LNCaP clone FGC (cell line): ENCODE measurements around the gene TRHDE.

Source experiments
- DNase-seq: peaks from one replicate; pipeline ENCODE4 v3.0.0-alpha.2; 2011; ENCODE audit warnings: low read depth
- H3K4me3 ChIP-seq: 2 replicates; pipeline ENCODE4 v1.5.1; 2011; ENCODE audit warnings: mild to moderate bottlenecking, low read depth, low read length, control low read depth
- TF ChIP-seq, protein P1 (sequence below): IDR thresholded peaks from 2 replicates; pipeline ENCODE4 v1.5.1; 2012; ENCODE audit warnings: mild to moderate bottlenecking; ENCODE audit not compliant: control insufficient read depth, insufficient read depth; ENCODE audit errors: extremely low read depth

Gene TRHDE, protein sequence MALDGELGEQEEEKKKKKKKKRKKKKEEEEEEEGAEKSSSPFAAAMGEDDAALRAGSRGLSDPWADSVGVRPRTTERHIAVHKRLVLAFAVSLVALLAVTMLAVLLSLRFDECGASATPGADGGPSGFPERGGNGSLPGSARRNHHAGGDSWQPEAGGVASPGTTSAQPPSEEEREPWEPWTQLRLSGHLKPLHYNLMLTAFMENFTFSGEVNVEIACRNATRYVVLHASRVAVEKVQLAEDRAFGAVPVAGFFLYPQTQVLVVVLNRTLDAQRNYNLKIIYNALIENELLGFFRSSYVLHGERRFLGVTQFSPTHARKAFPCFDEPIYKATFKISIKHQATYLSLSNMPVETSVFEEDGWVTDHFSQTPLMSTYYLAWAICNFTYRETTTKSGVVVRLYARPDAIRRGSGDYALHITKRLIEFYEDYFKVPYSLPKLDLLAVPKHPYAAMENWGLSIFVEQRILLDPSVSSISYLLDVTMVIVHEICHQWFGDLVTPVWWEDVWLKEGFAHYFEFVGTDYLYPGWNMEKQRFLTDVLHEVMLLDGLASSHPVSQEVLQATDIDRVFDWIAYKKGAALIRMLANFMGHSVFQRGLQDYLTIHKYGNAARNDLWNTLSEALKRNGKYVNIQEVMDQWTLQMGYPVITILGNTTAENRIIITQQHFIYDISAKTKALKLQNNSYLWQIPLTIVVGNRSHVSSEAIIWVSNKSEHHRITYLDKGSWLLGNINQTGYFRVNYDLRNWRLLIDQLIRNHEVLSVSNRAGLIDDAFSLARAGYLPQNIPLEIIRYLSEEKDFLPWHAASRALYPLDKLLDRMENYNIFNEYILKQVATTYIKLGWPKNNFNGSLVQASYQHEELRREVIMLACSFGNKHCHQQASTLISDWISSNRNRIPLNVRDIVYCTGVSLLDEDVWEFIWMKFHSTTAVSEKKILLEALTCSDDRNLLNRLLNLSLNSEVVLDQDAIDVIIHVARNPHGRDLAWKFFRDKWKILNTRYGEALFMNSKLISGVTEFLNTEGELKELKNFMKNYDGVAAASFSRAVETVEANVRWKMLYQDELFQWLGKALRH

DNA sequence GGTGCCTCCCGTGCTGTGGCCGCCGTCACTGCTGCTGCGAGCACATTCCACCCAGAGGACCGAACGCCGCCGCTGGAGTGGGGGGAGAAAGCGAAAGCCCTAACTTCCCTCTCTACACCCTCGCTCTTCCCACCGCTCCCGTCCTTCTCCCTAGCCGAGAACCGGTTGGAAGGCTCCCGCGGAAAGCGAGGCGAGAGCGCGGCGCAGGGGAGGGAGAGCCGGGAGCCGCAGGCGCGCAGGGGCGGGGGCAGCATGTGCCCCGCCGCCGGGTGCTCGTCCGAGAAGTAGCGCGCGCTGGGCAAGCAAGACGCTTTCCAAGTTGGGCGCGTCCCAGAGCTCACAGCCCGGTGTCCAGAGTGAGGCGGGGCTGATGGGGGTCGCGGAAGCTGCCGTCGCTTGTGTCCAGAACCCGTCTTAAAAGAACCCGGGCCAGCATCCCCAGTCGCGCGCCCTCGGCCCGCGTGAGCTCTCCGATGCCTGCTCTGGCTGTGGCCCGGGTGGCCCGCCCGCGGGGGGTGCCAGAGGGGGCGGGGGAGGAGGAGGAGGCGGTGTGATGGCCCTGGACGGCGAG is at the start of gene TRHDE:
Gene TRHDE (plus strand): TSS at position 280 of the 571 bp plus-strand sequence. CDS start 274 bp downstream, at position 554.
- H3K4me3 ChIP-seq = peak within 1 kb of the TSS; percentile 49
- TF ChIP-seq, protein P1, sequence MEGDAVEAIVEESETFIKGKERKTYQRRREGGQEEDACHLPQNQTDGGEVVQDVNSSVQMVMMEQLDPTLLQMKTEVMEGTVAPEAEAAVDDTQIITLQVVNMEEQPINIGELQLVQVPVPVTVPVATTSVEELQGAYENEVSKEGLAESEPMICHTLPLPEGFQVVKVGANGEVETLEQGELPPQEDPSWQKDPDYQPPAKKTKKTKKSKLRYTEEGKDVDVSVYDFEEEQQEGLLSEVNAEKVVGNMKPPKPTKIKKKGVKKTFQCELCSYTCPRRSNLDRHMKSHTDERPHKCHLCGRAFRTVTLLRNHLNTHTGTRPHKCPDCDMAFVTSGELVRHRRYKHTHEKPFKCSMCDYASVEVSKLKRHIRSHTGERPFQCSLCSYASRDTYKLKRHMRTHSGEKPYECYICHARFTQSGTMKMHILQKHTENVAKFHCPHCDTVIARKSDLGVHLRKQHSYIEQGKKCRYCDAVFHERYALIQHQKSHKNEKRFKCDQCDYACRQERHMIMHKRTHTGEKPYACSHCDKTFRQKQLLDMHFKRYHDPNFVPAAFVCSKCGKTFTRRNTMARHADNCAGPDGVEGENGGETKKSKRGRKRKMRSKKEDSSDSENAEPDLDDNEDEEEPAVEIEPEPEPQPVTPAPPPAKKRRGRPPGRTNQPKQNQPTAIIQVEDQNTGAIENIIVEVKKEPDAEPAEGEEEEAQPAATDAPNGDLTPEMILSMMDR = no peak
- DNase-seq = no peak

DNA sequence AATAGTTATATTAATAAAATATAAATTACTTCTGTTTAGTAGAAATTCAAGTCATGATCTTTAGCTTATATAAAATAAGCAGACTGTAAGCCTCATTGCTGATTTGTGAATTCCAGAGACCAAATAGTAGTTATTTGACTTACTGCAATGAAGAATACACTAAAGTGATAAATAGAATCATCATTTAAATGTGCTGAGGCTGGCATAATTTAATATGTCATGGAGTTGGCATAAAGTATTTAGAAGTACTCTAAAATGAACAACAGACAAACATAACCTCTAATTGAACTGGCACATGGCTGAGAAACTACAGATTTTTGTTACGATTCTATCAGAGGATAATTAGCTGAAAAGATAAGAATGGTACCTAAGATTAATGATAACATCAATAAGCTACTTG is 45.7 kb upstream of the TRHDE start:
- H3K4me3 ChIP-seq = no peak overlapping the region
- TF ChIP-seq, protein P1 = no peak
- DNase-seq = no peak

GRCh38 chr12:72228424-72228823 is 43.7 kb upstream of the TRHDE start:
- H3K4me3 ChIP-seq = no peak overlapping the region
- TF ChIP-seq, protein P1 = no peak
- DNase-seq = no peak

GRCh38 chr12:72230589-72230988 is 41.6 kb upstream of the TRHDE start:
- DNase-seq = no peak
- TF ChIP-seq, protein P1 = no peak
- H3K4me3 ChIP-seq = no peak overlapping the region

- TF ChIP-seq, protein P1 = no peak
- DNase-seq = no peak
- no peak overlapping the region for H3K4me3 ChIP-seq
Measured at GRCh38 chr12:72234886-72235285, 37.3 kb upstream of the TRHDE start.

DNA sequence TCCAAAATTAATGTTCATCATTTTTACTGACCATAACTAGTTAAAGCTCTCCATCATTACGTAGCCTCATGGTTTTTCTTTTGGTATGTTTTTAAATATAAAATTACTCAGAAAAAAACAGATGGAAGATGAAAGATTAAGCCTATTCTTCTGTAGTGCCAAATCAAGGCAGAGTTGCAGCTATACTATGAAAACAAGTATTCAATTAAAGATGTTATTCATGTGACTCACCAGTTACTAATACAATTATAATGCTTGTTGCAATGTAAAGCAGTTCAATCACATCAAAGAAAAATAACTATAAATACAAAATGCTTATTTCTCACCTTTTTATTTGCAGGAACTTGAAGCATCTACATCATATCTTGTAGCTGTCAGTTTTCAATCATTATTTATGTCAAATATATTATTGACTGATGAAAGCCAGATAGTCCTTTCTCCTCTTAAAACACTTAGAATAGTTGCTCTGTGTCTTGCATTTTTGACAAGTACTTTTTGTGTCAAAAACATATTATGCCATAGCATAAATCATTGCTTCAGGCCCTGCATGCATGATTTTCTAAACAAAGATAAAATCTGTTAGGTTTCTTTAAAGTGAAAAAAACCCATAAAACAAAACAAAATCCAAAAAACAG is 36.0 kb upstream of the TRHDE start:
- no peak overlapping the region for H3K4me3 ChIP-seq
- no peak for DNase-seq

More for the DNA sequence above, 36.0 kb upstream of the TRHDE start:
- TF ChIP-seq, protein P1 = no peak
